CD4-positive, alpha-beta T cell treated with Interleukin-15 for 4 hours (primary cell): ENCODE results near the gene TYRO3.

Experiments used
- DNase-seq: peaks from one replicate; pipeline ENCODE4 v3.0.0-alpha.2; 2020; ENCODE audit warnings: low spot score

Gene TYRO3

GRCh38 chr15:41558400-41559238 is at the start of gene TYRO3:
TYRO3 (plus strand) TSS chr15:41559212; CDS start chr15:41559258, 46 bp downstream.
- DNase-seq = peak; percentile 68

GRCh38 chr15:41510728-41511127 is 48.3 kb upstream of the TYRO3 start:
- DNase-seq = no peak

- no peak for DNase-seq
Observed at GRCh38 chr15:41511331-41511898, 47.6 kb upstream of the TYRO3 start.

- DNase-seq = no peak
Observed at GRCh38 chr15:41511899-41512369, 47.1 kb upstream of the TYRO3 start.

GRCh38 chr15:41512512-41512939 is 46.5 kb upstream of the TYRO3 start:
- no peak for DNase-seq

- no peak for DNase-seq
Observed at GRCh38 chr15:41512940-41513505, 46.0 kb upstream of the TYRO3 start.

GRCh38 chr15:41513506-41514227 is 45.3 kb upstream of the TYRO3 start, which contains the start of gene LTK:
LTK (minus strand) TSS chr15:41513827; CDS start chr15:41513709, 118 bp downstream.
- DNase-seq = no peak

- no peak for DNase-seq
Observed at GRCh38 chr15:41517895-41518449, 41.0 kb upstream of the TYRO3 start.

- DNase-seq = no peak
Observed at GRCh38 chr15:41520636-41521035, 38.4 kb upstream of the TYRO3 start.

GRCh38 chr15:41521614-41522013 is 37.4 kb upstream of the TYRO3 start:
- no peak for DNase-seq

- DNase-seq = no peak
Observed at GRCh38 chr15:41523097-41523496, 35.9 kb upstream of the TYRO3 start.

- DNase-seq = no peak
Observed at GRCh38 chr15:41530363-41530956, 28.6 kb upstream of the TYRO3 start.

- no peak for DNase-seq
Observed at GRCh38 chr15:41535544-41535943, 23.5 kb upstream of the TYRO3 start.

- no peak for DNase-seq
Observed at GRCh38 chr15:41536866-41537265, 22.1 kb upstream of the TYRO3 start.

GRCh38 chr15:41543521-41543870 is 15.5 kb upstream of the TYRO3 start:
- DNase-seq = no peak

- no peak for DNase-seq
Observed at GRCh38 chr15:41544650-41545015, 14.4 kb upstream of the TYRO3 start.

- DNase-seq = no peak
Observed at GRCh38 chr15:41545218-41545617, 13.8 kb upstream of the TYRO3 start.

GRCh38 chr15:41546851-41547786 is 11.9 kb upstream of the TYRO3 start:
- no peak for DNase-seq

GRCh38 chr15:41550066-41550775 is 8.8 kb upstream of the TYRO3 start:
- no peak for DNase-seq

- no peak for DNase-seq
Observed at GRCh38 chr15:41553731-41554130, 5.3 kb upstream of the TYRO3 start.
